GM18867 (cell line): ENCODE results near the gene GATAD2B.
"Not testable (repeated sequence)": the region's sequence is repeated elsewhere in the genome, so short reads cannot be mapped to it uniquely, and the experiment has no call there.

ENCODE experiments used
- ATAC-seq: cut with Tn5 transposase; IDR thresholded peaks from one replicate; pipeline ENCODE4 v1.9.1; 2021; ENCODE audit warnings: mild to moderate bottlenecking, moderate library complexity; ENCODE audit not compliant: unreplicated experiment

The GATAD2B gene

DNA sequence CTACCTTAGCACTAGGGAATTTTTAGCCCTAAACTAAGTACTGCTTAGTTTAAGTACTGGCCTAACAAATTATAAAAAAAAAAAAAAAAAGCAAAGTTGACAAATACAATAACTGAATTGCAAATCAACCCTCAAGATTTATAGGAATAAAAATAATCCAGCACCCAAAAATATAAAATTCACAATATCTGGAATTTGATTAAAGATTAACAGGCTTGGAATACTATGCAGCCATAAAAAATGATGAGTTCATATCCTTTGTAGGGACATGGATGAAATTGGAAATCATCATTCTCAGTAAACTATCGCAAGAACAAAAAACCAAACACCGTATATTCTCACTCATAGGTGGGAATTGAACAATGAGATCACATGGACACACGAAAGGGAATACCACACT, 78.4 kb downstream of the GATAD2B start:
- not testable (repeated sequence) for ATAC-seq

DNA sequence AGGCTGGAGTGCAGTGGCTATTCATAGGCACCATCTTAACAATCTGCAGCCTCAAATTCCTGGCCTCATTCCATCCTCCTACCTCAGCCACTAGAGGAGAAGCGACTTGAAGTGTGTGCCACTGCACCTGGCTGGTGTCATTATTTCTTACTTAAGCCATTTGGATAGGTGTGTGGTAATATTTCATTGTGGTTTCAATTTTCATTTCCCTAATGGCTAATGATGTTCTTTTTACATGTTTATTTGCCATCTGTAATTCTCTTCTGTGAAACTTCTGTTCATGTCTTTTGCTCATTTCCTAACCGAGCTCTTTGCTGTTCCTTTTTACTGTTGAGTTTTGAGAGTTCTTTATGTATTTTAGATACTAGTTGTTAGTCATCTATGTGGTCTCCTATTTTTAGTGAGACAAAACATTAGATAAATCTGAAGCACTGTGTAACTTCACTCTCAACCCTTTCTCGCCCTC, 80.7 kb downstream of the GATAD2B start:
- ATAC-seq: peak; percentile 77

DNA sequence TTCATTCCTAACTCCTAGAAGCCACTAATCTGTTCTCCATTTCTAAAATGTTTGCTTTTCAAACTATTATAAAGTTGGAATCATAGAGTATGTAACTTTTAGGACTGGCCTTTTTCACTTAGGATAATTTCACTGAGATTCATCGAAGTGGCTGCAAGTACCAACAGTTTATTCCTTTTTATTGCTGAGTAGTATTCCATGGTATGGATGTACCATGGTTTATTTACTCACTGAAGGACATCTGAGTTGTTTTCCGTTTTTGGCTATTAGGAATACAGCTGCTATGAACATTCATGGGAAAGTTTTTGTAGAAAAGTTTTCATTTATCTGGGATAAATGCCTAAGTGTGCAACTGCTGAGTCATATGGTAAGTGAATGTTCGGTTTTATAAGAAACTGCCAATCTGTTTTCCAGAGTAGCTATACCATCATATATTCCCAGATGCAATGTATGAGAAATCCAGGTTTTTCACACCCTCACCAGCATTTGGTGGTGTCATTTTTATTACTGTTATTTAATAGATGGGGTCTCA, 81.2 kb downstream of the GATAD2B start:
- no peak for ATAC-seq

DNA sequence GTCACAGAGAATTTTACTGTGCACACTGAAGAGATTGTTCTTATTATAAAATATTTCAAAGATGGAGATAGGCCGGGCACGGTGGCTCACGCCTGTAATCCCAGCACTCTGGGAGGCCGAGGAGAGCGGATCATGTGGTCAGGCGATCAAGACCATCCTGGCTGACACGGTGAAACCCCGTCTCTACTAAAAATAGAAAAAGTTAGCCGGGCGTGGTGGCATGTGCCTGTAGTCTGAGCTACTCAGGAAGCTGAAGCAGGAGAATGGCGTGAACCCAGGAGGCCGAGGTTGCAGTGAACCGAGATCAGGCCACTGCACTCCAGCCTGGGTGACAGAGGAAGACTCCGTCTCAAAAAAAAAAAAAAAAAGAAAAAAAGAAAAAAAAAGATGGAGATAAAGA, 82.0 kb downstream of the GATAD2B start:
- not testable (repeated sequence) for ATAC-seq

DNA sequence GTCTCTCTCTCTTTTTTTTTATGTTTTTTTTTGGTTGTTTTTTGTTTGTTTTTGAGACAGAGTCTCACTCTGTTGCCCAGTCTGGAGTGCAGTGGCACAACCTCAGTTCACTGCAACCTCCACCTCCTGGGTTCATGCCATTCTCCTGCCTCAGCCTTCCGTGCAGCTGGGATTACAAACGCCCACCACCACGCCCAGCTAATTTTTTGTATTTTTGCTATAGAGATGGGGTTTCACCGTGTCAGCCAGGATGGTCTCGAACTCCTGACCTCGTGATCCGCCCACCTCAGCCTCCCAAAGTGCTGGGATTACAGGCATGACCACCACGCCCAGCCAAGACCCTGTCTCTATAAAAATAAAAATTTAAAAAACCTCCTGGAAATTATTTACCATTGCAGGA, 88.8 kb downstream of the GATAD2B start:
- not testable (repeated sequence) for ATAC-seq

DNA sequence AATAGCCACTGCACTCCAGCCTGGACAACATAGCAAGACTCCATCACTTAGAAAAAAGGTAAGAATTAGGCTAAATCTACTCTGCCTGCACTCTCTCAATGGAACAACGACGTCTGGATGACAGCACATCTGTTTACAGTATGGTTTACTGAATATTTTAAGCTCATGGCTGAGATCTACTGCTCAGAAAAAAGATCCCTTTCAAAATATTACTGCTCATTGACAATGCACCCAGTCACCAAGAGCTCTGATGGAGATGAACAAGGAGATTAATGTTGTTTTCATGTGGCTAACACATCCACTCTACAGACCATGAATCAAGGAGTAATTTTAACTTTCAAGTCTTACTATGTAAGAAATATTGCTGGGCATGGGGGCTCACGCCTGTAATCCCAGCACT, 89.6 kb downstream of the GATAD2B start:
- no peak for ATAC-seq

DNA sequence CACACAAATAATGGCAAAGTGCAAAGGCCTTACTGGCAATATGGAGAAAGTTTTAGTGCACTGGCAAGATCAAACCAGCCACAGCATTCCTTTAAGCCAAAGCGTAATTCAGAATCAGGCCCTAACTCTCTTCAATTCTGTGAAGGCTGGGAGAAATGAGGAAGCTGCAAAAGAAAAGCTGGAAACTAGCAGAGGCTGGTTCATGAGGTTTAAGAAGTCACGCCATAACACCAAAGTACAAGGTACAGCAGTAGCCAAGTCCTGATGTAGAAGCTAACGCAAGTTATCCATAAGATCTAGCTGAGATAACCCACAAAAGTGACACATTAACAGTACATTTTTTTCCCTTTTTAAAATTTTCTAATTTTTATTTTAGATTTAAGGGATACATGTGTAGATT, 90.5 kb downstream of the GATAD2B start:
- no peak for ATAC-seq

DNA sequence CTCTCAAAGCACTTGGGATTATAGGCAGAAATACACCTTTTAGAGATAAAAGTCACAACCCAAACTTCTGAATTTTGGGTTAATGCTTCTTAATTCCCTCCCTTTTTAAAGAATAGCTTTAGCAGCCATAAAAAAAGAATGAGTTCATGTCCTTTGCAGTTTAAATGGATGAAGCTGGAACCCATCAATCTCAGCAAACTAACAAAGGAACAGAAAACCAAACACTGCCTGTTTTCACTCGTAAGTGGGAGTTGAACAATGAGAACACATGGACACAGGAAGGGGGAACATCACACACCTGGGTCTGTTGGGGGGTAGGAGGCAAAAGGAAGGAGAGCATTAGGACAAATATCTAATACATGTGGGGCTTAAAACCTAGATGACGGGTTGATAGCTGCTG, 91.7 kb downstream of the GATAD2B start:
- no peak for ATAC-seq

DNA sequence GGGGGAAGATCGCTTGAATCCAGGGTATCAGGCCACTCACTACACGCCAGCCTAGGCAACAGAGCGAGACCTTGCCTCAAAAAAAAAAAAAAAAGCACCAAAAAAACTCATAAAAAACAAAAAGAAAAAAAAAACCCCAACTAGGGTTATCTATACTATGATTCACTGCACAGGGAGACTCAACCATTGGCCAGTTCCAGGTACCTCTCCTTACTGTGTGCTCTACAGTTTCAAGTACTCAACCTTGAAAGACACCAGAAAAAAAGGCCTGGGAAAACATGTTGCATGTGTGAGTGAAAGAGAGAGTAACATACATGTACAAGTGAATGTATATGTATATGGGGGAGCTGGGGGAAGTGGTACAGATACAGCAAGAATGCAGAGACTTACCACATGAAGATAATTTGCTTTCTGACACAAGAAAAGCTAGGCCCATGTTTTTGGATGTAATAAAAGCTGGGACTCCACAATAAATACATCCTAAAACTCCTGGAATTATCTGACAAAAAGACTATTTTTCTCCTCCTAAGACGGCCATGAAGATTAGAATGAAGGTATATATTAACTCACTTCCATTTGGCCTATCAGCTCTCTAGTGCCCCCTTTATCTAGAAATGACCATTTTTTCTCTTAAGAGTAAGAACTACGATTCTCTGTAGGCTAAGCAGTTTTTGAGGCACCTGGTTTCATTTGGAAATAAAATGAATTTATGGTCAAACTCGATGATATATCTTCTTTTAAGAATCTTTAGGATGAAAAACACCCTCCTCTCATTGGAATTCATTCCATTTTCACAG, 95.4 kb downstream of the GATAD2B start:
- ATAC-seq: no peak

DNA sequence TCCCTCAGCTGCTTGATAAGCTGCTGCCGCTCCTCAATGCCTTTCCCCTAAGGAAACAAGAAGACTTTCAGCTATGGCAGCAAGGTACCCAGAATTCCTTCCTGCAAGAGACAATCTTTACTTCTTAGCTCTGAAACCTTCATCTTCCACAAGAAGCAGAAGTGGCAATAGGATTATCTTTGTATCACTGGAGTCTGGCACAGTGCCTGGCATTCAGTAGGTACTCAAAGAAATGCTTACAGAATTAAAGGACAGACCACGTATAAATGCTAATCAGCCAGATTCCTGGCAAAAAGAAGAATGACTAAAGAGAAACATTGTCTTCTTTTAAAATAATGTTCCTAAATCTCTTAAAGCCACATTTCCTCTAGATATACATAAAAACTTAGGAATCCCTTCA, 103.9 kb downstream of the GATAD2B start:
- no peak for ATAC-seq

DNA sequence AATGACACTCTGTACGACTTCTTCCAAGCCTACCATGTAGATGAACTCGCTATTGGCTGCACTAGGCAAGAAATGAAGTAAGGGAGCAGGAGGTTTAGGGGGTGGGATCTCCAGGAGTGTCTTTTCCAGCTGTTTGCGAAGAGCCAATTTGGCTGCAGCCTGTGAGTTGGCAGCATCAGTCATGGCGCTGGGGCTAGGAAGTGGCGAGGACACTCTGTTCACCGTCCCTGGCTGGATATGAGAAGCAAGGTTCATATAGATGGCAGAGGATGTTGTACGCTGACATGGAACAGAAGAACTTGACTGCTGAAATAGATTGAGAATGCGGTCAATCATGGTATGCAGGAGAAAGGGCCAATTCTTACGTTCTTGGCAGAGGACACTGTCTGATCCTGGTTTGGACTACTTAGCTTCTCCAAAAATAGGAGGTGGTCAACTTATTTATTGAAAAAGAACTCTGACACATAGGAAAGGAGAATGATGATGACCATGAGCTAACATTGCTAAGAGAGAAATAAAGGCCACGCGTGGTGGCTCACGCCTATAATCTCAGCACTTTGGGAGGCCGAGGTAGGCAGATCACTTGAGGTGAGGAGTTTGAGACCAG, 106.4 kb downstream of the GATAD2B start:
- ATAC-seq: no peak

DNA sequence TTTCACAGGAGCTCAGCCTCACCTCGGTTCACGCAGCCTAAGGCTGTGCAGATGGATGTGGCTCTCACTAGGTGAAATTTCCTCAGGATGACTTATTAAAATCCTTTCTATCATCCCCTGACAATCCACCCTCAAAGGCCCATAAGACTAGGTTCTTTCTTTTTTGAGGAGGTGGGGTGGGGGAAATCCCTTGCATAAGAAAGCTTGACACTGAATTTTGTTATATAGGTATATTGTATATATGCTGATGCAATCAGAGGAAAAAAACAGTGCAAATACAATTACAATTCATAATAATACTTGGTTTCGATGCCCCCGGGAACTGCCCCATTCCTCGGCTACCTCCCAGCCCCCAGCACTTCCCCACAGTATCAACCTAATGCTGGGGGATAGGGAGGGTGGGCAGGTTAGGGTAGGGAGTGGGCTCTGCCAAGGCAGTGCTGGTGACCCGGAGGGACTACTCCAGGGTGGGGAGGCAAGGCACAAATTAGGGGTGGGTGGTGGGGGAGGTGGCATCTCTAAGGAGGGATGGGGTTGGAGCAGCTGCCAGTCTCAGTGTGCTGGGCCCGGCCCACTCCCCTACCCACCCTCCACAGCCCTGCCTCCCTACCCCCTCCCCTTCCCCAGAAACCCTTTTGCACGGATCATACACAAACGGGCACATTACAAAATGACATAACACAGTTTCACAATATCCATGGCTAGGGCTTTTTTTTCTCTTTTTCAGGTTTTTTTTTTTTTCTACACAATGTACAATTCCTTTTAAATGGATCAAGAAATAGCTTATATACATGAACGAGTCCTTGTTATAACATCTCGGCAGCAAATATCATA, 116.7 kb downstream of the GATAD2B start:
- ATAC-seq: peak; percentile 20

DNA sequence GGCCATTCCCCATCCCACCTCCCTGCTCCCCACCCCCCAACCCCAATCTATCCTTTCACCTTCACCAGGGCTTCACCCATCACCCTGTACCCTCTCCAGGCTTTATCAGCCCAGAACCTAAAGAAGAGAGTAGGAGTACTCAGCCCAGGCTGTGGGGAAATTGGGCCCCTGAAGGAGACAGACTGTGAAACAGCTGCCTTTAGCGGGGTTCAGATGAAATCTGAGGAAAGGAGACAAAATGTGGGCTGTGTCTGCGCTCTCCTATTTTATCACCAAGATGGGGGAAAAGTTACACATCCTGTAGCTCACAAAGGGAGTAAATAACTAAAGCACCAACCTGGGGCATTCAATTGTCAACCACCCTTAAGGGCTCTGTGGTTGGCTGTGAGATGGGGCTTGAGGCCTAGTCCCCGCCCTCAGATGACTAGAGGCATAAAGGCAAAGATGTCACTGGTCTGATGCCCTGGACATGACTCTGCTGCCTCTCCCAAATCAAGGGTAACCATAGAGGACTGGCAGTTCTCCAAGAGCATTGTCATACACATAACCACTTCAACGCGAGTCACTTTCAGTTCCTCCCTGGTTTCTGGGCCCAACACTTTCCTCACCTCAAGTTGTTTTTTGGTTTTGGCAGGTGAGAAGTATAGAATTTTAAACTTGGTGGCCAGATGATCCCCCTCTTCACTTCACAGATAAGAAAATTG, 117.6 kb downstream of the GATAD2B start:
- peak; percentile 92 for ATAC-seq

DNA sequence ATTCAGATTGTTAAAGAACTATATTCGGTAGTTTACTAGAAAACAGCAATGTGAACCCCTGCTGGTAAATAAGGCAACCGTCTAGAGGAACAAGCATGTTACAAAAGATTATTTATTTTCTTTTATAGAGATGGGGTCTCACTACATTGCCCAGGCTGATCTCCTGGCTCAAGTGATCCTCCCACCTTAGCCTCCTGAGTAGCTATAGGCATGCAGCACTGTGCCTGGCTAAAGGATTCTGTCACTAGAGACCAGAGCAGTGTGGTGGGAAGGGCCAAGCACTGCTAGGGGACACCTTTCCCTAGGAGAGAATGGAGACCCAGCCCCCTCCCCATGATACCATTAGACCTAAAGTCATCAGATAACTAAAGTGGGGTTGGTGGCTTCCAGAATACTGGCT, 118.7 kb downstream of the GATAD2B start:
- ATAC-seq: no peak

DNA sequence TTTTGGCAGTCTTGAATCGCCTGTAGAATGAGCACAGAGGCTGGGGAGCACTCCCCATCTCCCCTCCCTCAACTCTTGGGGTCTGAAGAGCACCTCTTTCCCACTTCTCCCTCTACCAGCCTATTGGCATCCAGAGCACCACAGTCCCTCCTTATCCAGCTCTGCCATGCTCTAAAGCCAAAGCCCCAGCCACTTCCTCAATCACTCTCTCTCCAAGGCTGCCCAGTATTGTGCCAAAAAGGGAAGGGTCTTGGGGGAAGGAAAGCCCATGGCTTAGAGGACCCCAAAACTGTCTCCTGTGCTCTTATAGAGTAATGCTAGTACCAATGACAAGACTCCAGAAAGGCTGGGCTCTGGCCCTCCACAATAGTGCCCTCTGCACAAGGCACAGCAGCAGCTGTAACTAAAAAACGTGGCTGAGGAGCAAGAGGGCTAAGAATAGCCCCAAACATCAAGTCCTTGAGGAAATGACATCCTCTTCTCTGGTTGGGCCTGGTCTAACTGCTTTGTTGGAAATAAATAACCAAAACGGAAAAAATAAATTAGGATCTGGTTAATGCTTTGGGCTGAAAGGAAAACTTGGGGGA, 119.2 kb downstream of the GATAD2B start:
- no peak for ATAC-seq

DNA sequence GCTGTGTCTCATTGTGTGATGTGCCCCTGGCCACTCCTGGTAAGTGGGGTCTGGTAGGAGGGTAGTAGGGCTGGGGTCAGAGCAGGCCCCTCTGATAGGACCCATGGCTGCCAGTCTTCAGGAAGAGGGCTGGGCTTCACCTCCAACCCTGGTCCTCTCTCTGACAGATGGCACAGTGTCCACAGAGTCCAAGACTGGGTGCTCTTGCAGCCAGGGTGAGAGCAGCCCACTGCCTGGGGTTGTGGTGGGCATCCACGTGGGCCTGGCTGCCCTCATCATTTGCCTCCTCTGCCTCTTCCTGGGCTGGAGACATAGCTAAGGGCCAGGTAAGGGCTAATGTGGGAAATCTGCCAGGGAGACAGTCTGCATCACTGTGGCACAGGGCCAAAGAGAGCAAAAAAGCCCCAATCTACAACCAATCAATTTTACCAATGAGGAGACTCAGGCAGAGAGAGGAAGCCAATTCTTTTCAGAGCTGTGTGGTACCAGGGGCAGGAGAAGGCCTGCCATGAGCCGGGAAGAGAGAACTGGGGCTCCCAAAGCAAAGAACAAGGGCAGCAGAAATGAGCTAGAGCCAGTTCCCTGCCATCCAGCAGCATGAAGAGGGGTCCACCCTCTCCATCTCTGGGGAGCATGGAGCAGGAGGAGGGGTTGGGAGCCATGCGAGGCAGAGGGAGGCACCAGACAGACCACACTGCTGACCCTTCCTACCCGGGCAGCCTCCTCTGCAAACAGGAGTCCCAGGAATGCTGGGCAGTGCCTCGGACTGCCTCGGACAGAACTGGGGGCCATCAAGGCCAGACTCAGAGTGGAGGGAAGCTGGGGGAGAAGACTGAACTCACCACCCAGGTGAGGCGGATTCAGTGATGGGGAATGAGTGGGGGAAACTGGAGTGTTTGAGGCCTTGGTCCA, 120.7 kb downstream of the GATAD2B start:
- ATAC-seq: no peak

DNA sequence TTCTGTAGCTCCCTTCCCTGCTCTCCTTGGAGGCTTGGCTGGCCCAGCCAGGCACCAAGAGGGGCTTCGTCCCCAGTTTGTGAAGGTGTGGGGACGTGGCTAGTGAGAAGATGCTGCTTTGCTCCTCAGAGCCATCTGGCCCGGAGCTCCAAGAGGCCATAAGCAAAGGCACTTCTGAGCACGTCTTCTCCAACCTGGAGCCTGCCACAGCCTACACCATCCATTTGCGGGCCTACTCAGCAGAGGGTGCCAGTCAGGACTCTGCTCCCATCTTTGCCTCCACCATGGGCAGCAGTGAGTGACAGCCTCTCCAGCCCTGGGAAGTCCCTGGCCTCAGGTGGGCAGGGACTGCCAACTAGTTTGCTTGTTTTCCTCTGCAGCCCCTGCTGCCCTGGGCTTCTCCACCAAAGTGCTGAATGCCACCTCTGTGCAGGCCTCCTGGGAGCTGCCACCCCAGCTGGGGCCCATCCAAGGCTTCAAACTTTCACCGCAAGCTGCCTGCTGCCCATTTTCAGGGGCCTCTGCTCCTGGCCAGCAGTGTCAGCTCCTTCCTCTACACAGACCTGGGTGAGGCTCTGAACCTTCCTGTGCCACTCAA, 121.6 kb downstream of the GATAD2B start:
- no peak for ATAC-seq

DNA sequence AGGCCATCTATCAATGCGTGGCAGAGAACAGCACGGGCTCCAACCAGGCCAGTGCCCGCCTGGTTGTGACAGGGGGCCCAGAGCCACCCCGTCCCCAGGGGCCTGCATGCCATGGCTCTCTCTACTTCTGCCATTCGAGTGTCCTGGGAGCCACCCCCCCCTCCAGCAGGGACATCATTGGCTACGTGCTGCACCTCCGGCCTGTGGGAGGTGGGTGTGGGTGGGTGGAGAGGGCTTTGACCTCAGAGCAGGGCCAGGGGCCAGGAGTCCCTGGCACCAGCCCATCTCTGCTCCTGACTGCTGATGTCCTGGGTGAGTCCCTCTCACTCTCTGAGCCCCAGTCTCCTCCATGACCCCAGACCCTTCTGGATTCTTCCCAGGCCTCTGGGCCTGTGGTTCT, 122.3 kb downstream of the GATAD2B start:
- ATAC-seq: no peak
